Mesothelial cell of epicardium (in vitro differentiated cells): ENCODE results near the gene TM7SF2. TPM values are rescaled to one million over a fixed set of nuclear protein-coding genes. Genes with fewer than 3 reads are reported as not detected.

Experiments used
- DNase-seq, 2 experiments: peaks; one replicate each; pipeline ENCODE4 v3.0.0; 2021; ENCODE audit warnings: low spot score in 2 of 2; ENCODE audit not compliant: unreplicated experiment in 2 of 2
- H3K27ac Mint-ChIP-seq: 2 replicates; pipeline ENCODE4 v1.8.0; 2021; ENCODE audit warnings: mixed read lengths
- H3K27me3 Mint-ChIP-seq: 2 replicates; pipeline ENCODE4 v1.8.0; 2021; ENCODE audit warnings: low read depth, mixed read lengths
- H3K36me3 Mint-ChIP-seq: 2 replicates; pipeline ENCODE4 v1.8.0; 2021; ENCODE audit warnings: mixed read lengths
- H3K4me1 Mint-ChIP-seq: 2 replicates; pipeline ENCODE4 v1.8.0; 2021; ENCODE audit warnings: mixed read lengths
- H3K4me3 Mint-ChIP-seq: 2 replicates; pipeline ENCODE4 v1.8.0; 2021; ENCODE audit warnings: mild to moderate bottlenecking, moderate library complexity, mixed read lengths
- H3K9me3 Mint-ChIP-seq: 2 replicates; pipeline ENCODE4 v1.8.0; 2021; ENCODE audit warnings: mixed read lengths
- CTCF ChIP-seq: fragments of 200-600 bp; sonication (generic); IDR thresholded peaks from one replicate; pipeline ENCODE4 v1.5.0; 2021; ENCODE audit warnings: antibody characterized with exemption; ENCODE audit not compliant: unreplicated experiment
- total RNA-seq: library from RNA; stranded (reverse); gene quantifications from 3 replicates; pipeline ENCODE4 v1.2.1, GENCODE V29; 2021

Gene TM7SF2
- total RNA-seq, 1 donor from 2014 or later: 74.2 TPM

DNA sequence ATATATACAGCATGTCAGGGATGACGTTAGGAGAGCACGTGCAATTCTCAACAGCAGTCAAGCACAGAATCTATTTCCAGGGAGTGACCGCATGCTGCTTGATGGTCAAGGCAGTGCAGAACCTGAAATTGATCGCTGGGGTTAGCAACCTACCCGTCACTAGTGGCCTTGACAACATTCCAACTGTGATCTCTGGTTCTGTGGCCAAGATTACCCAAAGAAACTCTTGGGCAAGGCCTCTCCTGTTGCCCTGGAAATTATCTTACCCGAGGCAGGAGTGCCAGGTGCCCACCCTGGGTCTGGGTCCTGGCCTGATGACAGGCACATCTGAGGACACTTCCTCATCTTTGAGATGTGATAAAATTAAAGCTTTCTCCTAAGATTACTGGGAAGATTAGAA is 2.2 kb downstream of the TM7SF2 start:
- DNase-seq: no peak
- no peak for TF ChIP-seq CTCF
- Mint-ChIP-seq H3K27me3 (peaks cover 2% of the 10 kb centered on the region), H3K4me1 (peaks cover 36% of the 10 kb centered on the region), H3K9me3 (no peaks in the 10 kb centered on the region), H3K4me3 (peak overlapping the region; percentile 95), H3K36me3 (peaks cover 8% of the 10 kb centered on the region), H3K27ac (peak overlapping the region; percentile 96)

GRCh38 chr11:65114538-65115171 is 3.0 kb downstream of the TM7SF2 start:
- Mint-ChIP-seq H3K9me3 (no peaks in the 10 kb centered on the region), H3K4me3 (peak overlapping the region; percentile 39), H3K27me3 (peaks cover 2% of the 10 kb centered on the region), H3K36me3 (peaks cover 9% of the 10 kb centered on the region), H3K27ac (no peak overlapping the region), H3K4me1 (peaks cover 37% of the 10 kb centered on the region)
- no peak for DNase-seq
- no peak for TF ChIP-seq CTCF

GRCh38 chr11:65115361-65116082 is 3.9 kb downstream of the TM7SF2 start:
- no peak for DNase-seq
- Mint-ChIP-seq H3K9me3 (no peaks in the 10 kb centered on the region), H3K4me1 (peaks cover 37% of the 10 kb centered on the region), H3K27ac (no peak overlapping the region), H3K27me3 (peaks cover 2% of the 10 kb centered on the region), H3K36me3 (peaks cover 10% of the 10 kb centered on the region), H3K4me3 (peak overlapping the region; percentile 39)
- TF ChIP-seq CTCF: no peak

DNA sequence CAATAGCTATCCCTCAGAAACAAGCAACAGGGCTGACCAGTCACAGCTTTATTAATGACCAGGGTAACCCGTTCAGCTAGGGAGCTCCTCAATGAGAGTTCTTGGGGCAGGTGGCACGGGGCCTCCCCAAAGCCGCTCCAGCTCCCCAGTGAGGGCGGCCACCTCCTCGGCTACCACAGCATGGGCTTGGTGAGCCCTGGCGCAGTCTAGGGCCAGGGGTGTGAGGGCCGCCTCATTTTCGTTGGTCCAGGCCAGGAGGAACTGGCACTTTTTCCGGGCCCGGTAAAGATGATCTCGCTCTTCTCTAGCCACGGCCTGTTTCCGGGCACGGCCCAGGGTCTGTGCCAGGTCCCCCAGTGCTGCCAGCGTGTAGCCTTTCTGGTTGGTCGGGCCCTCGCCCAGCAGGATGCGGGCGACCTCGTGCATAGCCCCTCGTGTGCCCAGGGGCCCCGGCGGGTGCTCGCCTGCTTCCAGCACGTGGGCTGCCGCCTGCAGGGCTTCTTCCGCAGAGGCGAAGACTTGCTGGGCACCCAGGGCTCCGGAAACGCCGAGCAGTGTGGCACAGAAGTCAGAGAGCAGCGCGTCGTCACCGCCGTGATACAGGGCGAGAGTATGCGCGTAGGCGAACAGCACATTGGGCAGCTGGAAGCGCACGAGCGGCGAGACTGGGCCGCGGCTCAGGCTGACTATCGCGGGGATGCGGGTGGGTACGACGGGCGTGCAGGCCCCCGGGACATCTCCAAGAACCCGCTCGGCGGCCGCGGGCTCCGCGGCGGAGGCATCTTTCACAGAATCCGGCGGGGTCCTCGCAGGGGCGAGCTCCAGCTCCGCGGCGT is 4.9 kb downstream of the TM7SF2 start:
- DNase-seq: peak in 1 of 2 experiments; percentile 57
- no peaks in the 10 kb centered on the region for H3K9me3 Mint-ChIP-seq

More for the DNA sequence above, 4.9 kb downstream of the TM7SF2 start:
- peaks cover 10% of the 10 kb centered on the region for H3K36me3 Mint-ChIP-seq
- peaks cover 2% of the 10 kb centered on the region for H3K27me3 Mint-ChIP-seq
- H3K27ac Mint-ChIP-seq: peak overlapping the region; percentile 83
- peak overlapping the region; percentile 85 for H3K4me3 Mint-ChIP-seq
- H3K4me1 Mint-ChIP-seq: peaks cover 36% of the 10 kb centered on the region
- TF ChIP-seq CTCF: no peak
